ENCODE data around the gene KLHDC10. TPM values are rescaled to one million over a fixed set of nuclear protein-coding genes. Genes with fewer than 3 reads are reported as not detected.

Gene KLHDC10
- total RNA-seq (ENCODE audit: low replicate concordance): 25.8 and 26.6 TPM in 2 replicates

DNA sequence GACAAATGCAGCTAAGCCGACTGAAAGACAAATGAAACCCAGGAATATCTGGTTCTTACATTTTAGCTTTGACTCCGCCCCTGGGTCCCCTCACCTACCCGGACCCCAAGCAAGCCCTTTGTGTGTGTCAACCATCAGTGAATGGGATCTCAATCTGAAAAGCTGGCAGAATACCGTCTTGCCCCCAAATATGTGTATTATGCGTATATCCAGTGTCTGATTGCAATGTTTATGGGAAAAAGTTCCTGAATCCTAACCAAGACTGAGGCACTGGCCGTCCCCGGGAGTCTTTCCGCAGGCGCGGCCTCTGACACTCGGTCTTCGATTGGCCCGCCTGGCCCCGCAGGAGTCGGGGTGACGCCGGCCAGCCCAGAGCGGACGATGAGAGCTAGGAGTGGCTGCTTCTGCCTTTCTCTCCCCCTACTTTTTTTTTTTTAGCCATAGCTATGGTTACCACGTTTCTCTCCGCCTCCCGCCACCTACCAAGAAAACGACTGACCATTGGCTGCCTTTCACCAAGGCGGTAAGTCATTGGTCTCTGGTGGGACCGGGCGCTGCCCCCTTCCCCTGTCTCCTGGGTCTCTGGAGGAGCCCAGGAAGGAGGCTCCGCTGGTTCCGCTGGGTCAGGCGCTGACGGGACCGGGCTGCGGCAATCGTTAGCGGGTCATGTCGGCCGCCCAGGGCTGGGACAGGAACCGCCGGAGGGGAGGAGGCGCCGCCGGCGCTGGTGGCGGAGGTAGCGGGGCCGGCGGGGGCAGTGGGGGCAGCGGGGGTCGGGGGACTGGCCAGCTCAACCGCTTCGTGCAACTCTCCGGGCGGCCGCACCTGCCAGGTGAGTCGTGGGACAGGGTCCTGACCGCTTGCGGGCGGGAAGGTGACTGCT lies at the start of gene KLHDC10:
Gene KLHDC10 (plus strand): TSS at position 557 of the 883 bp plus-strand sequence. CDS start 110 bp downstream, at position 667.
- H3K27ac ChIP-seq: no peak within 1 kb of the TSS
- H3K9me3 ChIP-seq (ENCODE audit: low read depth): no peaks in the 10 kb centered on the region
- no peaks in the 10 kb centered on the region for H3K27me3 ChIP-seq
- H3K79me2 ChIP-seq (ENCODE audit: low read depth): peaks cover 47% of the 10 kb centered on the region
- Mint-ChIP-seq H3K4me1 (peaks cover 28% of the 10 kb centered on the region), H3K27ac (peak within 1 kb of the TSS; percentile 90), H3K36me3 (peaks cover 3% of the 10 kb centered on the region), H3K4me3 (peak within 1 kb of the TSS; percentile 93), H3K9me3 (no peaks in the 10 kb centered on the region), H3K27me3 (ENCODE audit: insufficient read depth, low read depth) (no peaks in the 10 kb centered on the region)
- no peaks in the 10 kb centered on the region for H3K36me3 ChIP-seq
- peak; percentile 97 for DNase-seq (ENCODE audit: low spot score)
- H3F3A ChIP-seq (ENCODE audit: low read depth): peaks cover 6% of the 10 kb centered on the region
- TF ChIP-seq EZH2 (IDR thresholded peaks at IDR 0.05) (no peak), EZH2phosphoT487 (IDR thresholded peaks at IDR 0.05) (no peak)
- TF ChIP-seq, protein P1, sequence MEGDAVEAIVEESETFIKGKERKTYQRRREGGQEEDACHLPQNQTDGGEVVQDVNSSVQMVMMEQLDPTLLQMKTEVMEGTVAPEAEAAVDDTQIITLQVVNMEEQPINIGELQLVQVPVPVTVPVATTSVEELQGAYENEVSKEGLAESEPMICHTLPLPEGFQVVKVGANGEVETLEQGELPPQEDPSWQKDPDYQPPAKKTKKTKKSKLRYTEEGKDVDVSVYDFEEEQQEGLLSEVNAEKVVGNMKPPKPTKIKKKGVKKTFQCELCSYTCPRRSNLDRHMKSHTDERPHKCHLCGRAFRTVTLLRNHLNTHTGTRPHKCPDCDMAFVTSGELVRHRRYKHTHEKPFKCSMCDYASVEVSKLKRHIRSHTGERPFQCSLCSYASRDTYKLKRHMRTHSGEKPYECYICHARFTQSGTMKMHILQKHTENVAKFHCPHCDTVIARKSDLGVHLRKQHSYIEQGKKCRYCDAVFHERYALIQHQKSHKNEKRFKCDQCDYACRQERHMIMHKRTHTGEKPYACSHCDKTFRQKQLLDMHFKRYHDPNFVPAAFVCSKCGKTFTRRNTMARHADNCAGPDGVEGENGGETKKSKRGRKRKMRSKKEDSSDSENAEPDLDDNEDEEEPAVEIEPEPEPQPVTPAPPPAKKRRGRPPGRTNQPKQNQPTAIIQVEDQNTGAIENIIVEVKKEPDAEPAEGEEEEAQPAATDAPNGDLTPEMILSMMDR (IDR thresholded peaks at IDR 0.05): no peak
- peak within 1 kb of the TSS; percentile 94 for H2AFZ ChIP-seq (replicated peaks)
- H4K20me1 ChIP-seq (ENCODE audit: low read depth): peaks cover 8% of the 10 kb centered on the region
- H3K4me1 ChIP-seq: peaks cover 10% of the 10 kb centered on the region
- H3K4me2 ChIP-seq: peak within 1 kb of the TSS; percentile 88
- H3K4me3 ChIP-seq: peak within 1 kb of the TSS; percentile 81
- H3K9ac ChIP-seq: peak within 1 kb of the TSS; percentile 67

- Mint-ChIP-seq H3K36me3 (peaks cover 35% of the 10 kb centered on the region), H3K27ac (no peak overlapping the region)
These were observed 49.1 kb upstream of the KLHDC10 start for GRCh38 chr7:130021105-130021834.

GRCh38 chr7:130022115-130022514 lies 48.2 kb upstream of the KLHDC10 start:
- H3K36me3 ChIP-seq: peaks cover 12% of the 10 kb centered on the region
- no peak overlapping the region for H3K4me3 ChIP-seq
- no peak for DNase-seq (ENCODE audit: low spot score)
- TF ChIP-seq, protein P1 (IDR thresholded peaks at IDR 0.05): no peak
- TF ChIP-seq EZH2 (IDR thresholded peaks at IDR 0.05) (no peak), EZH2phosphoT487 (IDR thresholded peaks at IDR 0.05) (no peak)
- H3K27ac Mint-ChIP-seq: no peak overlapping the region
- H3K4me1 ChIP-seq: no peaks in the 10 kb centered on the region
- H3K4me1 Mint-ChIP-seq: no peaks in the 10 kb centered on the region
- H3K27me3 ChIP-seq: no peaks in the 10 kb centered on the region
- peaks cover 36% of the 10 kb centered on the region for H3K36me3 Mint-ChIP-seq
- no peaks in the 10 kb centered on the region for H3K9me3 ChIP-seq (ENCODE audit: low read depth)
- no peaks in the 10 kb centered on the region for H3F3A ChIP-seq (ENCODE audit: low read depth)
- H3K4me2 ChIP-seq: no peak overlapping the region
- peaks cover 2% of the 10 kb centered on the region for H3K27me3 Mint-ChIP-seq (ENCODE audit: insufficient read depth, low read depth)
- no peak overlapping the region for H3K4me3 Mint-ChIP-seq
- H3K79me2 ChIP-seq (ENCODE audit: low read depth): no peaks in the 10 kb centered on the region
- H2AFZ ChIP-seq (replicated peaks): no peak overlapping the region
- no peak overlapping the region for H3K27ac ChIP-seq
- H3K9ac ChIP-seq: no peak overlapping the region
- H3K9me3 Mint-ChIP-seq: no peaks in the 10 kb centered on the region
- no peaks in the 10 kb centered on the region for H4K20me1 ChIP-seq (ENCODE audit: low read depth)

More at GRCh38 chr7:130021105-130021834, 49.1 kb upstream of the KLHDC10 start:
- Histone ChIP-seq H3F3A (ENCODE audit: low read depth) (no peaks in the 10 kb centered on the region), H3K4me1 (no peaks in the 10 kb centered on the region), H3K4me2 (no peak overlapping the region), H2AFZ (replicated peaks) (no peak overlapping the region), H3K36me3 (peaks cover 10% of the 10 kb centered on the region), H3K27ac (no peak overlapping the region), H3K9ac (no peak overlapping the region), H3K27me3 (no peaks in the 10 kb centered on the region), H3K9me3 (ENCODE audit: low read depth) (no peaks in the 10 kb centered on the region), H3K4me3 (no peak overlapping the region), H4K20me1 (ENCODE audit: low read depth) (no peaks in the 10 kb centered on the region), H3K79me2 (ENCODE audit: low read depth) (no peaks in the 10 kb centered on the region)
- Mint-ChIP-seq H3K27me3 (ENCODE audit: insufficient read depth, low read depth) (peaks cover 2% of the 10 kb centered on the region), H3K9me3 (no peaks in the 10 kb centered on the region), H3K4me1 (no peaks in the 10 kb centered on the region), H3K4me3 (no peak overlapping the region)
- TF ChIP-seq EZH2phosphoT487 (IDR thresholded peaks at IDR 0.05) (no peak), EZH2 (IDR thresholded peaks at IDR 0.05) (no peak)
- TF ChIP-seq, protein P1 (IDR thresholded peaks at IDR 0.05): no peak
- DNase-seq (ENCODE audit: low spot score): no peak
